UCSD-AML1 (cell line): ENCODE measurements around the gene FGF1.
A peak's percentile ranks its signal among the peaks of the same experiment; 100 is the strongest.

ENCODE experiments used
- DNase-seq: peaks from one replicate; lab custom pipeline; 2025; ENCODE audit not compliant: unreplicated experiment; lab: John Stamatoyannopoulos, UW

Gene FGF1

DNA sequence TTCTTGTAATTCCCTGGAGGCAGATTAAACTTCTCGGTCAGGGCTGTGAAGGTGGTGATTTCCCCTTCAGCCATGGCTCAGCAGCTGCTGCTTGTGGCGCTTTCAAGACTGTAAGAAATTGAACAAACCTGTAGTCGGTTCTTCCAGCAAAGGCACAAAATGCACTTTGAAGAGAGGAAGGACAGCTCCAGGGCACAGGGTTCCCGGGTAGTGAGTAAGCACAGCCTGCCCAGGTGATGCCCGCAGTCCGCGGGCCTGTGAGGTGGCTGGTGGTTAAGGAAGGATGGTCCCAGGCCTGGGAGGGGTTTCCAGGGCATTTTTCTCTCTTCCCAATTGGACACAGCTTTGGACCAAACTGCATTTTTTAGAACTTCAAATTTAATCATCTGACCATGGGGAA lies 71.8 kb downstream of the FGF1 start:
- DNase-seq: no peak

DNA sequence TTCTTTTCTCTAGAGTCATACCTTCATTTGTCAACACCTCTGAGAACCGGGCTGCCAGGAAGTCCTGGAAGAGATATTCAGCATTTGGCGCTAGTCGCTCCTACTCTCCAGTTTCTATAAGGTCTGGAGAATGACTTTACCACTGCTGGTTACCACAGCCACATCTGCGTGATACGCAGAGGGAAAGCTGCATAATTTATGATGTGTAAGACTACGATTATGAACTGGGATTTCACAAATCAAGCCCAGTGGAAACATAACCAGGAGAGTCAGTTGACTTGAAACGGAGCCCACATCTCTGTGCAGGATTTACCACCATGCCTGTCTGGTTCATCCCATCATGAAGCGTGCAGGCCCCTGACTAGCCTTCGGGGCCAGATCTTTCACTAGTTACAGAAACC lies 72.6 kb downstream of the FGF1 start:
- DNase-seq: no peak

DNA sequence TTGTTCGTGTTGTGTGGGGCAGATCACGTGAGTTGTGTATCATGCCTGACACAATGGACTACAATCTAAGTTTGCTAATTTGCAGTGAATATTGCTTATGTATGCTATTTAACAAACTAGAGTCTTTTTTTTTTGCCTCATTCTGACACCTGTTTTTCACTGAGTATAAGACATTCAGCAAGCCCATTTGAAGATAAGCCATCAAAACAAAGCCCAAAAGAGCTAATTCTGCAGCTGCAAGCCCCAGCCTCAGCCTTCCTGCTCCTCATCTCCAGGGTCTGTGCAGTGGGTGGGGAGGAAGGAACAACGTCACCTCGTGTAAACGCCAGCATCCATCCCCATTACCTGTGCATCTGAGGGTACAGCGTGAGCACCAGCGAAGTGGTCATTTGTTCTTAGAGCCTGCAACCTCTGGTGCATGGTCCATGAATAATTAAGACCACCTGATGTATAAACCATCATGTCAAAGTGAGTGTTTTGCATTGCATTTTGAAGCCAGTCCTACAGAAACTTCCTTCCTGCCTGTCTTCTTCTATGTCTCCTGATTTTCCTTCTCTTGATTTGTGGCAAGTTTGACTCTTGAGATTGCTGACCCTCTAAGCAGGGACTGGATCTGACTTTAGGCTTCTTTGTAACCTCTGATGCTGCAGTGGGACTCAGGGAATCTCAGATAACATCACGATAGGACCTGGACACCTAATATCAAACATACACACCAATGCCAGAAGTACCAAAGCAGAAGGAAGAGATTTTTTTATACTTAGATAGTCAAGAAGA lies 73.2 kb downstream of the FGF1 start:
- no peak for DNase-seq

DNA sequence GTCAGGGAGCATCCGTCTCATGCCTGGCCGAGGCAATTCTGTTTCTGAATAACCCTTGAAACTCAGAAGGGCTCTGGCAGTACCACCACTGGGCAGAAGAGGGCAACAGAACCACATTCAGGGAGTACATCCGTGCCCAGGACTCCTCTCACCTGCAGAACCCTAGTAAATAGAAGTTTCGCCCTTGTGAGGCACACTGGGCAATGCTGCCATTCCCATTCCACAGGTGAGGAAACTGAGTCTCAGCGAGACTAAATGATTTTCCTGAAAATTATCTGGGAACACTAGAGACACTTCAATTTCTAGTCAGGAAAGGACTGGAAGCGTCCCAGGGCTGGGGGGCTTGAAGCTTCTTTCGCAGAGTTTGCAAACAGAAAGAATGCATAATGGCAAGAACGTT lies 74.7 kb downstream of the FGF1 start:
- DNase-seq: peak; percentile 28

DNA sequence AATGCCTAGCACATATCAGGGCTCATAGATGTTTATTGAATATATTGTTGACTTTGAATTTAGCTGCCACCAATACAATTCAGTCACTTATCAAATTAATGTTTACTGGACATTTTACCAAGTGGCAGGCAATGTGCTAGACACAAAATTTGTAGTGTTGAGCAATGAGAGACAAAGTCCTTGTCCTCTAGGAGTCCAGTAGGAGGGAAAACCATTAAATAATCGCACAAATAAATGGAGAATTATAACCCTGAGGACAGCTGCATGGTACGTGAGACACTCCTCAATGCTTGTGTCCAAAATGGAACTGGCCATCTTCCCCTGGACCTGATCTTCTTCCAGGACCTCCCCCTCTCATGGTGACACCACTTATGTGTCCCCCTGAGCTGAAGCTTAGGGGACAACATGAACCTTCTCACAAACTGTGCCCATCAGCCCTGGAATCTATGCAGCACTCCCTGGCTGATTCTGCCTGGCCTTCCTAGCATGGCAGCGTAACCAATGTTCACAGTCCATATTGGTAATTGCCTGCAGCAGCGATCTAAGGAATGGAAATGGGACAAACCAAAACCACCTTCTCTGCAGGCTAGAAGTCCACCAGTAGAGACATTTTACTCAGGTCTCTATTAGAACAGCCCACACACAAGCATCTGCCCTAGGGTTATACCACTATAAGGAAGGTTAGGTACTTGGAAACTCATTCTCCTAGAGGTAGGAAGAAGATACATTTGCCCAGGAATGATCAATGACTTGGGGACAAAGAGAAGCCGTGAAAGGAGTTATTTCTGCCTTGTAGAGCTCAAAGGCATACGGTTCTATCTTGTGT lies 75.5 kb downstream of the FGF1 start:
- DNase-seq: no peak

DNA sequence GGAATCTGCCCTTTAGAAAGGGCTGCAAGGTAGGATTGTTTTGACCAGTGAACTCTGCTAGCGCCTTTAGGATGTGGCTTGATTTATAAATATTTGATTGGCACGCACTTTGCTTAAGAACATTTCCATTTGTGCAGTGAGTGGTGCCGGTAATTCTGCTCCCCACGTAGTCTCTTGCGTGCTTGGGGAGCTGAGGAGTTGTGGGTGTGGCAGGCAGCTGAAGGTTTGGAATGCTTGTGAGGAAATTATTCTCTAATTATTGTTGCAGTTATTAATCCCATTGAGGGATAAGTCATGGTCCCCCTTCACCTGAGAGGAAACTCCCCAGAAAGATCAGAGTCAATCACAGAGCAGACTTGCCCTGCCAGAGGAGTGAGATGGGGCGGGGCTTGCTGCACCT lies 76.7 kb downstream of the FGF1 start:
- no peak for DNase-seq

DNA sequence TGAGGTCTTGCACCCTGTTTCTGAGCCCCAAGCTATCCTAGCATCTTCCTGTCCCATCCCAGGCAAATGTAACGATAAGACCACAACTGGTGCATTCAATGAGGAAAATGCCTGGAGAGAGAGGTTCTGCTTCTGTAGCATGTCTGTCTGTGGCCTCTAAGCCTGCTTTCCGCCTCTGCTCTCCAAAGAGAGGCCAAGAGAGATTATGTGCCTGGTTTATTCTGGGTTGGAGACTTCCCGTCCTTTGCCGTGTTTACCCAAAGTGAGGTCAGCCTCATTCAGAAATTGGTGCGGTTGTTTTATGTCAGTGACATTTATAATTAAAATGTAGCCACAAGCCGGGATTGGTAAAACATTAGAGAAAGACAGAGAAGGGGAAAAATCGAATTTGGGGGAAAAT lies 77.8 kb downstream of the FGF1 start:
- DNase-seq: no peak

DNA sequence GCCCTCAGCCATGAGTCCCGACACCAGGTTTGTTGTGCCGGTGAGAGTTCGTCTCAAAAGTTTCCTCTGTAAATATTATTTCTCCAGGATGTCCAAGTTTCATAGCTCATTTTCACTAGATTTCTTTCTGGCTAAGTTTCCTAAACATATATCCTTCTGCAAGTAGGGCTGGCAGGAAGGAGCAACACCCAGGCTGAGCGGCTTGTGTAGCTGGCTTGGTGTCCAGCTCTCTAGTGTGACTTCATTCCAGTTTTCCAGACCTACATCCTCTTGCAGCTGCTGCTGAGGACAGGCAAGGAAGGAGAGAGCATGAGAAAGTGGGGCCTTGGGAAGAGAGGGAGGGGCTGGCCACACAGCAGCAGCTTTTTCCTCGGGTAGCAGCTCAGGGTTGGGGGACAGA lies 80.3 kb downstream of the FGF1 start:
- DNase-seq: no peak

DNA sequence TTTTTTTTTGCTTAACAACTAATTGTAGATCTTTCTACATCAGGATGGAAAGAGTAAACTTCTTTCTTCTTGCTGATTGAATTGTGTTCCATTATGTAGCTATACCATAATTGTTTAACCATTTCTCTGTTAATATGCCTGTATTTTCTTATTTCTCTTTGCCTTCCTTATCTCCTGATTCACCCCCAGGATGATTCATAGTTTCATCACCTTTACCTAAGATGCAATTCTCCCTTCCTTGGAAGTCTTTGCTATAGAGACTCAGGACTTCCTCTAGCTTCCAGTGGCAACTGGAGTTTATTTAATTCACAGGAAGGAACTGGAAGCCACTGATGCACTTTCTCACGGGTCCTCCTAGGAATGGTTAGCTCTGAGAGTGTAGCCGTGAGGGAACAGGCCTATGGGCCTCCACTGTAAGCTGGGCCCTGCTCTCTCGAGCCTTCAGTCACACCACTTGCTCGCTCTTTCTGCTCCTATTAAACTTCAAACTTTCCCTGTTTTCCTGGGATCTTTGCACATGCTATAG lies 83.1 kb downstream of the FGF1 start:
- no peak for DNase-seq

DNA sequence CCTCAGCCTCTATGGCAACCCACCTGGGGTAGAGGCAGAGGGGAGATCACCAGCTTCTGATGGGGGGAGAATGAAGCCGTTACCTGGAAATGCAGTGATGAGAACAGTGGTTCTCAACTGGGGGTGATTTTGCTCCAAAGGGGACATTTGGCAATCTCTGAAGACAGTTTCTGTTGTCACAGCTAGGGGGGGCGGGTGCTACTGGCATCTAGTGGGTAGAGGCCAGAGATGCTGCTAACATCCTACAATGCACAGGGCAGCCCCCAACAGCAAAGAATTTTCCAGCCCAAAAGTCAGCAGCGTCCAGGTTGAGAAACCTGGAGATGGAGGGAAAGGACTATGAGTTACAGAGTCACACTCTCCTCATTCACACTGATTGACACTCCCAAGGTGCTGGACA lies 84.5 kb downstream of the FGF1 start:
- no peak for DNase-seq

DNA sequence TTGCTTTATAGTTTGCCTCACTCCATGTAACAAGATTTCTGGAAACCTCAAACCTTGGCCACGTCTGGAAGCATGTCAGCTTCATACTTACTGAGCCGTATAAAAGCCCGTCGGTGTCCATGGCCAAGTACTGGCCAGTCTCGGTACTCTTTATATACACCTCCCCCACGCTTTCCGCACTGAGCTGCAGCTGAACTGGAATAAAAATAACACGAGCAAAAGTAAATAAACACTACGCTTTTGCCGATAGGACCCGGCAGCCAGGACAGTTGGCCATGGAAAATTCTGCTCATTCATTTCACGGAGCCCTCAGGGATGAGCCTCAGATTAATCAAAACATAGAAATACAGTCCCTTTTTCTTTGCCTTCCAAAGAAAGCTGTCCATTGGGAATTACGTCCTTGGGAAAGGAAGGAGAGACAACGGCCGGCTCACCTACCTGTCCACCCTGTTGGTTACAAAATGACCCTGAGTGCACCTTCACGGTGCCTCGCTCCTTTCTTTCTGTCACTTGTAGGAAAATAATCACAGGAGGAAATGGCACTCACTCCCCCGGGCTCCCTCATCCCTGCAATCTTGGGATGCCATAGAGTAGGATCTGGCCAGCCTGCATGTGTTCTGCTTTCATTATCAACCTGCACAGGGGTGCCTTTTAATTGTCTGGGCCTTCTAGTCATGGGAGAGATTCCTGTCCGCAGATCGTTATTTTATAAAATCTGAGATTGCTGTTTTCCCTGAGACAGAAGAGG lies 85.1 kb downstream of the FGF1 start:
- DNase-seq: no peak

DNA sequence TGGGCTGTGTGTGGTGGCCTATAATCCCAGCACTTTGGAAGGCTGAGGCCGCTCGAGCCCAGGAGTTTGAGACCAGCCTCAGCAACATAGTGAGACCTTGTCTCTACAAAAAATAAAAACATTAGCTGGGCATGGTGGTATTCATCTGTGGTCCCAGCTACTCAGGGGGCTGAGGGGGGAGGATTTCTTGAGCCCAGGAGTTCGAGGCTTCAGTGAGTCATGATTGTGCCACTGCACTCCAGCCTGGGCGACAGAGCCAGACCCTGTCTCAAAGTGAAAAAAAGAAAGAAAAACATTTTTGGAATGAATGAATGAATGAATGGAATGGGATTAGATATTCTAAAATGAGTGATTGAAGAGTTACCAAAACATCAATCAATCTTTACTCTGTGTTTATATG lies 85.8 kb downstream of the FGF1 start:
- no peak for DNase-seq

DNA sequence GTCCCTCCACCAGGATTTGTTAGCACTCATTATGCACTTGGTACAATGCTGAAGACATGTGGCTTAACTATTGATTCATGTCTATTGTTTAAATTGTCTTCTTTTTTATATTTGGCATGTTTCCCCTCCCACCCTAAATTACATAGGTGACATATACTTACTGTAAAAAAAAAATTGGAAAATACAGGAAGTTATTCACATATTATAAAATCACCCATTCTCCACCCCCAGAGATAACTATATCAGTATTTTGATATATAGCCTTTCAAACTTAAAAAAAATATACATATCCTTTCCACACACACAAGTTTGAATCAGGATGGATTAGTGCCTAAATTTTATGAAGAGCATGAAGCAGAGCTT lies 87.6 kb downstream of the FGF1 start:
- no peak for DNase-seq

DNA sequence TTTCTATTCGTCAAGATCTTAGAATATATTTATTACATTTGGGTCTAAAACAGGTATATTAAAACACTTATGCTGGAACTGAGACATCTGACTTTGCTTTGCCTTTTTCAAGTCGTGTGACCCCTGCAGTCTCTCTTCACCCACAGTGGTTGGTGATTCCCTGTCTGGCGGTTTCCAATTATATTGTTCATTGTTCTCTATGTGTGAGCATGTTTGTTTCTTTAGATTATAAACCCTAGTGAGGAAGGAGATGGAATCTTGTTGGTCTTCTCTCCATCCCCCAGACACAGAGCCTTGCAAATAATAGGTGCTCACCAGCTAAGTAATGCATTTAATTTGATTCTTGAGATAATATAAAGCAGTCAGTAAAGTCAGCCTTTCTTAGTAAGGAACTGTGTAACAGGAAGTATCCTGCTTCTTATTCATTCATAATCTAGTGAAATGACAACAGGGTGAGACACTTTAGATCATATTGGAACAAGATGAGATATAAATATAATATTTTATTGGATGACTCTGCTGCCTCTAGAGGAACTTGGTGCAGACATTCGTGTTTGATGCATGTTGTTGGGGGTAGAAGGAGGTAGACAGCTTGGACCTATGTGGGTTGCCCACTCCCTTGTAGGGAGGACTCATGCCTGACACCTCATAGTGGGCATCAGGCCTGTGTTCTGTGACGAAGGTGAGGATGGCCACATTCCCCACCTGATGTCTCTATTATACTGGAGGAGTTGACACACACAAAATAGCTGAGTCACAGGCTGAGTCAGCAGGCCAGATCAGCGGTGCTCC lies 88.1 kb downstream of the FGF1 start:
- no peak for DNase-seq

DNA sequence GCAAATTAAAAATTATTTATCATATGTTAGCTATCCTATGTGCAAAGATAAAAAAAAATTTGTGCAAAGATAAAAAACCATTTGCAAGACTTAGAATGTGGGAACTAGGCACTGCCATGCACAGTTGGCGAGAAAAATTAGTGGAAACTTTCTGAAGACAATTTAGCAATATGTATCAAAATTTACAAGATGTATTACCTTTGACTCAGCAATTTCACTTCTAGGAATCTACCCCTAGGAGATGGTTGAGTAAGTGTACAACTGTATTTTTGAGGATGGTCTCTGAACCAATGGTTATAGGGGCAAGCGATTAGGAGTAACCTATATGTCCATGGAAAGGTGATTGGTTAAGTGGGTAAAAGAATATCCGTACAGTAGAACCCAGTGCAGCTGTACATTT lies 88.9 kb downstream of the FGF1 start:
- no peak for DNase-seq

DNA sequence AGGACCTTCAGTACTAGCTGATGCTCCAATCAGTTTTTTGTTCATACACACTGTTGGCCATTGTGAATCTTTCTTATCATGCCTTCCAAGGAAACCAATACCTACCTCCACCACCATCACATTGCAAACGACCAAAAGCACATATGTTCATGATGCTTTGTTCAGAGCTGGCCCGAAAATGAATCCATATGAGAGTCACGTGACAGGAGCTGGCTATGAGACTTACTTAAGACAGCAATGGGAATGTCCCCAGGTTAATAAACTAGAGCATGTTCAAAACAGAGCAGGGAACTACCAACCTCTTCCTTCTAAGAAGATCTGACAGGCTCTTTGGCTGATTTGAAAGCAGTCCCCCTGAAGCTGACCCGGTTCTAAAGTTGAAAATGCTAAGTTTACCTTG lies 93.5 kb downstream of the FGF1 start:
- no peak for DNase-seq

DNA sequence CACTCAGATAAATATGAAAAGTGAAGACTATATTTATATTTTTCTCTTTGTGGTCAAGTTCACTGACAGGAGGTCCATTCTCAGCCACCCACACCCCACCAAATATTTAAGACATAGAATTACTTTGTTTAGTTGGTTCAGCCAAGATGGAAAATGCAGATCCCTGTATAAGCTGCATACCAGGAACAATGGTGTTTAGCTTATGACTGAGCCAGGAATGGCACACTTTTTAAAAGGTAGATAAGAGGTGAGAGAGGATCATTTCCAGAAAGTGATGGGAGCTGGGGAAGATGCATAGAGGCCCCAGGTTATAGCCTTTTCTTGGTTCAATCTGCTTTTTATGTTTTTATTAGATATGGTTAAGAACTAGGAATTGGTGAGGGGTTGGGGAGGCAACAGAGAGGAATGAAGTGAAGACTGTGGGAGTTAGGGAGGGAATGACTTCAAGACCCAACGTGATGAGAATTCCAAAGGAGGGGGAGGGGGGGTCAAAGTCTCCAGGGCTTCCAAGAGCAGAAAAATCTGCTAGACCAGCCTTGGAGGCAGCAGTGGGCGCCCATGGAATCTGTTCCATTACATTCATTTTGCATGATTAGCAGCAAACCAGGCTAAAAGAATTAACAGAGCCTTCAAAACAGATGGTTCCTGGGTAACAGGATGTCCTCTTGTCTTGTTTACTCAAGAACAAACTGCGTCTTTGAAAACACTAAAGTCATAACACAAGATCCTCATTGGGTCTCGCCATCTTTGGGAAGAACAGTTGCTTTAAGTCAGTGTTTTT lies 95.2 kb downstream of the FGF1 start:
- DNase-seq: no peak

DNA sequence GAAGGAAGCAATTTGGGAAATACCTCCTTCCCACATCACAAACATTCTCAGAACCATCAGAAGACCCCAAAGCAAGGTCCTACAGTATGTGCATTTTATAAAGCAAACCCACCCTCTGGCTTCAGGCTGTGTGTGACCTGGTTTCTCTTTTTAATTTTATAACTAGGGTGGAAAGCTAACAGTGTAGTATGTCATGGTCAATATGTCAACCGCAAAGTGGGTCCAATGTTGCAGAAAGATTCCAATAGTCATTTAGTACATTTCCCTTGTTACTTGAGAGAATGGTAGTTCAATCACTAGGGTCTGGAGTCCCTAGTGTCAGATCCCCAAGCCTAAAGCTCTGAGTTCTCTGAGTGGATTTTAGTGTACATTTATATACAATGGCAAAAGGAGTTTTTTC lies 96.2 kb downstream of the FGF1 start:
- DNase-seq: no peak

DNA sequence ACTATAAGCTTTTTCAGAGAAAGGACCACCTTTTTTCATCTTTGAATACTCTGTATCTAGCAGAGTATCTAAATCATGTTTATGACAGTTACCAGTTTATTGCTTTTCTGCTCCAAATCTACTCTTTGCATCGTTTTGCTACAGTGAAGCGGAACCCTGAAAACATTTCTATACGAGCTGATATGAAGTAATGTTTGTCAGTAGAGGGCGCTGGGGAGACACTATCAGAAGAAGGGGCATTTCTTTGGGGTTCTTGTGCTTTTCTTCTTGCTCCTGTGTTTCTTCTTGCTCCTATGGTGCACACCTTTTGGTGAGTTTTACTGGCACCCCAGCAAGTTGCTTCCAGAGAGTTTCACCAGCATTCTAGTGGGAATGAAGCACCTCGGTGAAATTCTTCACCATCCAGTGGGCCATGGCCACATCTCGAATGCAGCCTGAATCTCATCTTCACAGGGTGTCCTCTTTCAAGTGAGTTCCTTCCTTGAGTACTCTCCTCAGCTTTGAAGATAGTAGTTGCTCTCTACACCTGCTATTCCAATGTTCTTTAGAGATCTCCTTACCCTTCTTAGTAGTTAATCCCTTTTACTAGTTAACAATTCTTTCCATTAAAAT lies 98.4 kb downstream of the FGF1 start:
- DNase-seq: no peak

DNA sequence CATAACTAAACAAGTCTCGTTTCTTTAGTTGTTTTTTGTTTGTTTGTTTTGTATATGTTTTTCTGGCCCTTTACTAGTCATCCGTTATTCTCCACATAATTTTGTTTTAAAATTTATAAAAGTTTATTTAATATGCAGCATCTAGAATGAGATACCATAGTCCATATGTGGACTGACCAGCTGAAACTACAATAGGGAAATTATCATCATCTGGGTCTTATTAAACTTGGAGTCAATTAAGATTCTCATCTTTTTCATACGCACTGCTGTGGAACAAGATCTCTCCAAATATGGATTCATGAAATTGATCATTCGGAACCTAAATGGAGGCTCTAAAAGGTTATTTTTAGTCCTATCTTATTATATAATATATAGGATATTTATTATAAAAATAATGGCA lies 99.3 kb downstream of the FGF1 start:
- DNase-seq: no peak
